Ishikawa (cell line): ENCODE data around the gene LVRN.

ENCODE experiments used
- CEBPB ChIP-seq: IDR thresholded peaks from 2 replicates; pipeline ENCODE4 v1.6.1; 2012
- CREB1 ChIP-seq: IDR thresholded peaks from 2 replicates; pipeline ENCODE4 v1.6.1; 2012; ENCODE audit warnings: low read depth
- EP300 ChIP-seq: IDR thresholded peaks from 2 replicates; pipeline ENCODE4 v1.6.1; 2012; ENCODE audit warnings: borderline replicate concordance
- RAD21 ChIP-seq: IDR thresholded peaks from 2 replicates; pipeline ENCODE4 v1.6.1; 2012; ENCODE audit warnings: low read depth
- TCF12 ChIP-seq: IDR thresholded peaks from 2 replicates; pipeline ENCODE4 v1.6.1; 2012; ENCODE audit warnings: low read depth
- YY1 ChIP-seq: IDR thresholded peaks from 2 replicates; pipeline ENCODE4 v1.6.1; 2012; ENCODE audit warnings: low read depth
- ZBTB7A ChIP-seq: IDR thresholded peaks from 2 replicates; pipeline ENCODE4 v1.6.1; 2012; ENCODE audit warnings: low read depth
- TF ChIP-seq, protein P1 (sequence below): IDR thresholded peaks from 2 replicates; pipeline ENCODE4 v1.6.1; 2012

DNA sequence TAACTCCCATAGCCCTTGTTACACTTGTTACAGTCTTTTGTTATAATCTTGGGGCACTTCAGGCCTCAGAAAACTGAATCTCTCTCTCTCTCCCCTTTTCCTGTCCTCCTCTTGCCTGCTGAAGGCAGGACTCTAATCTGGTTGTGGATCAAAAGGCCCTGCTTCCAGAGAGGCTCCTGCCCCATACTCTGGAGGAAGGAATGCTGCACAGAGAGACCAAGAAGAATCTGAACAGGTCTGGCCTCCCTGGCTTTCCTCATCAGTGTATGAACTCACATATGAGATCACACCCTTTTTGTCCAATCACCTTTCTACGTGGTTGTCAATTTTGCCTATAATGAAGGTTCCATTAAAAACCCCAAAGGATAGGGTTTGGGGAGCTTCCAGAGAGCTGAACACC is 26.2 kb upstream of the LVRN start:
- TF ChIP-seq EP300 (no peak), YY1 (no peak), CREB1 (no peak), ZBTB7A (no peak), TCF12 (no peak), CEBPB (no peak), RAD21 (no peak)
- TF ChIP-seq, protein P1, sequence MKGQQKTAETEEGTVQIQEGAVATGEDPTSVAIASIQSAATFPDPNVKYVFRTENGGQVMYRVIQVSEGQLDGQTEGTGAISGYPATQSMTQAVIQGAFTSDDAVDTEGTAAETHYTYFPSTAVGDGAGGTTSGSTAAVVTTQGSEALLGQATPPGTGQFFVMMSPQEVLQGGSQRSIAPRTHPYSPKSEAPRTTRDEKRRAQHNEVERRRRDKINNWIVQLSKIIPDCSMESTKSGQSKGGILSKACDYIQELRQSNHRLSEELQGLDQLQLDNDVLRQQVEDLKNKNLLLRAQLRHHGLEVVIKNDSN = no peak
